HepG2 (cell line): Measurements from ENCODE around the gene MFSD11. TPM values are rescaled to one million over a fixed set of nuclear protein-coding genes. Genes with fewer than 3 reads are reported as not detected.
A peak's percentile ranks its signal among the peaks of the same experiment; 100 is the strongest.

Source experiments
- ATAC-seq: fragments of 200-7000 bp; cut with Tn5 transposase; 3 replicates; pipeline ENCODE4 v1.9.1; 2020; ENCODE audit warnings: mild to moderate bottlenecking, moderate library complexity
- BruUV-seq: library from RNA; stranded (reverse); fragments of 400-500 nt; replicated peaks from 2 replicates; lab custom pipeline; 2021; lab: Mats Ljungman, UMichigan
- CTCF ChIA-PET: fragments of 300-600 bp; formaldehyde crosslinking; extraction: SDS; loops from one replicate; lab custom pipeline; 2021; ENCODE audit warnings: low total read pairs, inconsistent platforms, low intra/inter-chr PET ratio; lab: Yijun Ruan, JAX
- POLR2A ChIA-PET: fragments of 350-600 bp; sonication (Branson Sonifier 250); formaldehyde crosslinking; loops from one replicate; lab custom pipeline; 2020; ENCODE audit warnings: antibody characterized with exemption, inconsistent platforms; lab: Yijun Ruan, JAX
- DNase-seq: peaks from one replicate; pipeline ENCODE4 v3.0.0-alpha.2; 2015; ENCODE audit warnings: low spot score
- FAIRE-seq: peaks from 3 replicates; lab custom pipeline; 2011; peaks lifted over from hg19 to GRCh38; lab: Jason Lieb, UNC
- H2AFZ ChIP-seq: one replicate; pipeline ENCODE4 v1.6.1; 2011; ENCODE audit warnings: low read length, inconsistent platforms
- H3K27ac ChIP-seq: fragments of 300-600 bp; 3 replicates; pipeline ENCODE4 v1.8.0; 2011; ENCODE audit warnings: mixed run types, mild to moderate bottlenecking, mixed read lengths, low read length, inconsistent platforms; ENCODE audit not compliant: insufficient read depth; ENCODE audit errors: extremely low read length
- H3K27me3 ChIP-seq, 2 experiments: fragments of 200-600 bp in 1 of 2; 2 replicates in 1 of 2; 3 replicates in 1 of 2; pipeline versions ENCODE4 v1.6.0 to v1.8.0; 2011; ENCODE audit warnings: low read length in 2 of 2, mild to moderate bottlenecking in 2 of 2, moderate library complexity in 2 of 2, inconsistent platforms in 1 of 2; ENCODE audit not compliant: insufficient read depth in 2 of 2, control insufficient read depth in 1 of 2
- H3K36me3 ChIP-seq, 2 experiments: fragments of 200-600 bp in 1 of 2; replicated peaks in 1 of 2; 2 replicates in 1 of 2; 3 replicates in 1 of 2; pipeline versions ENCODE4 v1.5.1 to v1.8.0; 2011; ENCODE audit warnings: low read length in 2 of 2, inconsistent platforms in 1 of 2; ENCODE audit not compliant: insufficient read depth in 2 of 2, control insufficient read depth in 1 of 2
- H3K4me1 ChIP-seq: 2 replicates; pipeline ENCODE4 v1.5.1; 2012; ENCODE audit warnings: low read length, inconsistent platforms; ENCODE audit not compliant: insufficient read depth
- H3K4me2 ChIP-seq: 2 replicates; pipeline ENCODE4 v1.6.0; 2011; ENCODE audit warnings: low read depth, low read length, inconsistent platforms
- H3K4me3 ChIP-seq, 3 experiments: fragments of 200-600 bp in 1 of 3; sonication (generic), shearing (Covaris generic) in 1 of 3; replicated peaks in 1 of 3; 2 replicates each; pipeline ENCODE4 v1.5.1; 2011 to 2016; ENCODE audit warnings: low read length in 3 of 3, inconsistent platforms in 2 of 3, low read depth in 2 of 3, mild to moderate bottlenecking in 2 of 3, control low read depth in 1 of 3, mixed read lengths in 1 of 3; ENCODE audit not compliant: insufficient read depth in 1 of 3
- H3K79me2 ChIP-seq: one replicate; pipeline ENCODE4 v1.6.1; 2011; ENCODE audit warnings: low read length, inconsistent platforms; ENCODE audit not compliant: insufficient read depth
- H3K9ac ChIP-seq: 2 replicates; pipeline ENCODE4 v1.6.0; 2011; ENCODE audit warnings: mild to moderate bottlenecking, low read depth, low read length, inconsistent platforms; ENCODE audit not compliant: insufficient read depth
- H3K9me3 ChIP-seq: 2 replicates; pipeline ENCODE4 v1.5.1; 2012; ENCODE audit warnings: mild to moderate bottlenecking, low read length
- H4K20me1 ChIP-seq: 2 replicates; pipeline ENCODE4 v1.6.0; 2011; ENCODE audit warnings: inconsistent platforms, mild to moderate bottlenecking, low read length, moderate library complexity; ENCODE audit not compliant: insufficient read depth
- CREB1 ChIP-seq, 2 experiments: fragments of 450-650 bp in 1 of 2; IDR thresholded peaks; 2 replicates each; pipeline ENCODE4 v1.6.1; 2016 to 2017; ENCODE audit warnings: control low read depth in 1 of 2, mild to moderate bottlenecking in 1 of 2, missing compliant biosample characterization in 1 of 2, missing genetic modification characterization in 1 of 2
- MED8 ChIP-seq: sonication (generic); formaldehyde crosslinking; IDR thresholded peaks from 2 replicates; pipeline ENCODE4 v1.8.1; 2023; ENCODE audit warnings: mild to moderate bottlenecking, missing genetic modification reagents; ENCODE audit not compliant: insufficient replicate concordance
- MEIS1 ChIP-seq: sonication (generic); formaldehyde crosslinking; IDR thresholded peaks from 2 replicates; pipeline ENCODE4 v1.9.0; 2021; ENCODE audit warnings: mild to moderate bottlenecking, missing genetic modification reagents, moderate library complexity, borderline replicate concordance
- NFKB2 ChIP-seq: sonication (generic); formaldehyde crosslinking; IDR thresholded peaks from 2 replicates; pipeline ENCODE4 v1.4.0; 2020; ENCODE audit warnings: missing genetic modification reagents, borderline replicate concordance
- RBM22 ChIP-seq: fragments of 200-400 bp; formaldehyde crosslinking; optimal IDR thresholded peaks from 2 replicates; pipeline ENCODE3; 2017; ENCODE audit warnings: mild to moderate bottlenecking, low read length, moderate library complexity
- TBX3 ChIP-seq: fragments of 450-650 bp; IDR thresholded peaks from 2 replicates; pipeline ENCODE4 v1.6.1; 2017; ENCODE audit warnings: antibody characterized with exemption, mild to moderate bottlenecking, inconsistent platforms, borderline replicate concordance
- ZNF496 ChIP-seq: sonication (generic); formaldehyde crosslinking; IDR thresholded peaks from 2 replicates; pipeline ENCODE4 v1.8.1; 2023; ENCODE audit warnings: mild to moderate bottlenecking, moderate library complexity, missing genetic modification reagents; ENCODE audit not compliant: insufficient replicate concordance
- WGBS: methylation state at CpG from one replicate; pipeline ENCODE4 v1.1.6; 2017; ENCODE audit warnings: low lambda C conversion rate; 5-methylcytosine and 5-hydroxymethylcytosine counted together
- in situ Hi-C: cut with HindIII; loops from 2 replicates; pipeline ENCODE4 v1.10.0; 2017; ENCODE audit warnings: low pct_unique_long_range_greater_than_20kb; ENCODE audit not compliant: extremely low pct_ligation_motif_present
- intact Hi-C: fragments of 100-400 bp; cut with micrococcal nuclease; formaldehyde crosslinking; loops from one replicate; pipeline ENCODE4 v1.10.0; 2022; ENCODE audit not compliant: unreplicated experiment
- polyA plus RNA-seq, 8 experiments: library from polyadenylated mRNA; depleted of rRNA in 3 of 8; stranded (reverse) in 7 of 8; unstranded in 1 of 8; fragments of >200 nt; fragmentation: Illumina TruSeq in 4 of 8; extraction: Trizol in 4 of 8; gene quantifications; 2 replicates each; pipeline versions ENCODE4 v1.2.1 to v1.2.3, GENCODE V29; 2011 to 2016; ENCODE audit warnings: low read depth in 4 of 8, missing spikeins in 1 of 8, mixed read lengths in 1 of 8; ENCODE audit not compliant: insufficient read depth in 1 of 8
- total RNA-seq, 5 experiments: library from RNA; depleted of rRNA; stranded (reverse); fragments of >200 nt; fragmentation: Illumina TruSeq; extraction: Trizol; gene quantifications; 2 replicates each; pipeline ENCODE4 v1.2.3, GENCODE V29; 2016; ENCODE audit warnings: low read depth in 1 of 5
- TF ChIP-seq, protein P1 (sequence below): conservative IDR thresholded peaks from 2 replicates; pipeline ENCODE4 v1.6.1; 2018; ENCODE audit warnings: missing genetic modification reagents
- TF ChIP-seq, protein P2 (sequence below): sonication (generic); formaldehyde crosslinking; IDR thresholded peaks from 2 replicates; pipeline ENCODE4 v1.8.0; 2022; ENCODE audit warnings: missing genetic modification reagents, mild to moderate bottlenecking, moderate library complexity, borderline replicate concordance

The MFSD11 gene
- total and polyA plus RNA-seq, 2 of the 13 experiments (the other 11 are each of a cell fraction or from before 2014, with no cell fraction given), result 26.1 to 36.3 TPM

DNA sequence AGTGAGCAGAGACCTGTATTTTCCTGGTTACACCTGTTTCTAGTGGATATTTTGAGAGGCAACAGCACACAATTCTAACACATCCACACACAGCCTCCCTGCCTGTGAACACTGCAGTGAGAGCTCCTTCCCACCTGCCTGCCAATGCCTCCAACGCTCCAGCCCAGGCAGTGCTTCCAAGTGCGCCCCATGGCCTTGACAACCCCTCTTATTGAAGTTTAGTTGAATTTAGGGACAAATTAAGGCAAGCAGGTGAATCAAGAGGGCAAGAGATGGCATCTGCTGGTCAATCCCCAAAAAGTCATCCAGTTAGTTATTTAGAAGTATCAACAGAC is 22.5 kb upstream of the MFSD11 start:
- no peaks in the 10 kb centered on the region; the same call in 1 of the 2 replicates for H4K20me1 ChIP-seq
- intact Hi-C loops, result loop anchor here (2.0 kb wide), 1 partner anchor 43 kb away; no protein-coding TSS in a partner anchor
- ChIA-PET POLR2A (no interaction called here), CTCF (interaction anchor here (0.7 to 2.2 kb wide), 3 partner anchors 32 to 193 kb away, joined by 4 to 17 read pairs (median 4); no protein-coding TSS in a partner anchor)
- DNase-seq, result no peak
- no peak overlapping the region for H3K4me2 ChIP-seq
- H3K4me1 ChIP-seq, result peaks cover 21% of the 10 kb centered on the region
- ATAC-seq, result no peak
- H3K4me3 ChIP-seq, result no peak overlapping the region
- H3K9me3 ChIP-seq, result no peaks in the 10 kb centered on the region
- no peak overlapping the region for H3K27ac ChIP-seq
- H3K79me2 ChIP-seq, result no peaks in the 10 kb centered on the region
- H3K36me3 ChIP-seq, result peaks cover 25 to 64% of the 10 kb centered on the region in 2 experiments
- BruUV-seq, result no TSS peak
- in situ Hi-C loops, result loop anchor here (5.0 kb wide), 1 partner anchor 33 kb away; no protein-coding TSS in a partner anchor
- 92% methylated on average over 2 of the region's 2 CpGs for WGBS
- FAIRE-seq, result no peak
- no peaks in the 10 kb centered on the region for H3K27me3 ChIP-seq
- TF ChIP-seq CREB1 (IDR thresholded peaks at IDR 0.05) (no peak), CREB1 (CRISPR knock-in tag; IDR thresholded peaks at IDR 0.05) (no peak), NFKB2 (CRISPR knock-in tag) (no peak), ZNF496 (no peak), RBM22 (peak; percentile 21), MEIS1 (CRISPR knock-in tag) (no peak)
- H2AFZ ChIP-seq, result no peak overlapping the region
- H3K9ac ChIP-seq, result no peak overlapping the region

DNA sequence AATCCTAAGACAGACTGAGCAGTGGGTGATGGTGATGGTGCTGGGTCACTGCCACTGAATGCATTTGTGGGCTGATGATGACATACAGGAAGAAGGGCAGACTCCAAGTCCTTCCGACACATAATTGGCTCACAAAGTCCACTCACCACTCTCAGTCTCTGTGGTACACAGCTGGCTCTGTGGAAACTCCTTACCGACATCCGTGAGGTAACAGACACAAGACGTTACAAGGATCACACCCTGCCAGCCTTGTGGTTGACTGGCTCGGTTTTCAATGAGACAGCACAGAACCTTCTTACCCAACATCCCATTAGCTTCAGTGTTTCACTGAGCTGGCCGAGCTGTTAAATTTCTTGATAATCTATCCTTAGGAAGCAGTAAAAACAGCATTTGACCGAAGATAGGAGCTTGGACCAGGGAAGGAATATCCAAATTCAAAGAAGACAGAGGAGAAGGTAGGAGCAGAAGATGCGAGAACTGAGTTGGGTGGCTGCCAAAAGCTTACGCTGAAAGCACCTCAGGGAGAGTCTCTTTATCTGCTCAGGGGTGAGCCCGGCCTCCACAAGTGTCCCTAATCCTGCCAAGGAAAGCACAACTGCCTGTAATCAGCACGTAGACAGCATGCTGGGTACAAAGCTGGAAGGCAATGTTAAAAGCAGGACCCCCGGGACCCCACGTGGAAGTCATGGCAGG is 21.6 kb upstream of the MFSD11 start:
- H4K20me1 ChIP-seq, result no peaks in the 10 kb centered on the region; the same call in 1 of the 2 replicates
- FAIRE-seq, result no peak
- ATAC-seq, result no peak
- H3K4me1 ChIP-seq, result peaks cover 18% of the 10 kb centered on the region
- TF ChIP-seq, protein P1, sequence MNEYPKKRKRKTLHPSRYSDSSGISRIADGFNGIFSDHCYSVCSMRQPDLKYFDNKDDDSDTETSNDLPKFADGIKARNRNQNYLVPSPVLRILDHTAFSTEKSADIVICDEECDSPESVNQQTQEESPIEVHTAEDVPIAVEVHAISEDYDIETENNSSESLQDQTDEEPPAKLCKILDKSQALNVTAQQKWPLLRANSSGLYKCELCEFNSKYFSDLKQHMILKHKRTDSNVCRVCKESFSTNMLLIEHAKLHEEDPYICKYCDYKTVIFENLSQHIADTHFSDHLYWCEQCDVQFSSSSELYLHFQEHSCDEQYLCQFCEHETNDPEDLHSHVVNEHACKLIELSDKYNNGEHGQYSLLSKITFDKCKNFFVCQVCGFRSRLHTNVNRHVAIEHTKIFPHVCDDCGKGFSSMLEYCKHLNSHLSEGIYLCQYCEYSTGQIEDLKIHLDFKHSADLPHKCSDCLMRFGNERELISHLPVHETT (CRISPR knock-in tag), result no peak
- TF ChIP-seq TBX3 (no peak), MED8 (no peak)
- TF ChIP-seq, protein P2, sequence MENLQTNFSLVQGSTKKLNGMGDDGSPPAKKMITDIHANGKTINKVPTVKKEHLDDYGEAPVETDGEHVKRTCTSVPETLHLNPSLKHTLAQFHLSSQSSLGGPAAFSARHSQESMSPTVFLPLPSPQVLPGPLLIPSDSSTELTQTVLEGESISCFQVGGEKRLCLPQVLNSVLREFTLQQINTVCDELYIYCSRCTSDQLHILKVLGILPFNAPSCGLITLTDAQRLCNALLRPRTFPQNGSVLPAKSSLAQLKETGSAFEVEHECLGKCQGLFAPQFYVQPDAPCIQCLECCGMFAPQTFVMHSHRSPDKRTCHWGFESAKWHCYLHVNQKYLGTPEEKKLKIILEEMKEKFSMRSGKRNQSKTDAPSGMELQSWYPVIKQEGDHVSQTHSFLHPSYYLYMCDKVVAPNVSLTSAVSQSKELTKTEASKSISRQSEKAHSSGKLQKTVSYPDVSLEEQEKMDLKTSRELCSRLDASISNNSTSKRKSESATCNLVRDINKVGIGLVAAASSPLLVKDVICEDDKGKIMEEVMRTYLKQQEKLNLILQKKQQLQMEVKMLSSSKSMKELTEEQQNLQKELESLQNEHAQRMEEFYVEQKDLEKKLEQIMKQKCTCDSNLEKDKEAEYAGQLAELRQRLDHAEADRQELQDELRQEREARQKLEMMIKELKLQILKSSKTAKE (CRISPR knock-in tag), result 0 out of 2 replicates have a peak, but pooled peaks have one; percentile 8
- BruUV-seq, result no TSS peak
- 93% methylated on average over 13 of the region's 13 CpGs for WGBS
- intact Hi-C loops, result no loop called here
- no peak overlapping the region for H3K27ac ChIP-seq
- in situ Hi-C loops, result loop anchor here (5.0 kb wide), 1 partner anchor 34 kb away; no protein-coding TSS in a partner anchor
- no peak overlapping the region for H3K9ac ChIP-seq
- CTCF ChIA-PET, result no interaction called here
- no peaks in the 10 kb centered on the region for H3K79me2 ChIP-seq
- POLR2A ChIA-PET, result interaction anchor here (0.8 to 2.4 kb wide), 2 partner anchors 10 to 45 kb away, joined by 4 to 15 read pairs; partner anchors contain the start of genes JMJD6 and METTL23
- no peaks in the 10 kb centered on the region for H3K27me3 ChIP-seq
- no peak overlapping the region for H2AFZ ChIP-seq
- H3K4me3 ChIP-seq, result no peak overlapping the region
- DNase-seq, result no peak
- no peak overlapping the region for H3K4me2 ChIP-seq
- peaks cover 29 to 72% of the 10 kb centered on the region in 2 experiments for H3K36me3 ChIP-seq
- H3K9me3 ChIP-seq, result no peaks in the 10 kb centered on the region
